ENCODE results near the gene EPB41L1. TPM values are rescaled to one million over a fixed set of nuclear protein-coding genes. Genes with fewer than 3 reads are reported as not detected.

Gene EPB41L1
- total RNA-seq, 4 donors from 2014 or later = 27.7 to 53.8 (median 34.4) TPM

GRCh38 chr20:36179170-36179945 is 24.8 kb downstream of the EPB41L1 start:
- TF ChIP-seq POLR2A (IDR thresholded peaks at IDR 0.05; ENCODE audit: low read depth) = no peak
- no peak for TF ChIP-seq POLR2AphosphoS5 (IDR thresholded peaks at IDR 0.05)
- no peak for TF ChIP-seq EP300 (IDR thresholded peaks at IDR 0.05)
- TF ChIP-seq, protein P1, sequence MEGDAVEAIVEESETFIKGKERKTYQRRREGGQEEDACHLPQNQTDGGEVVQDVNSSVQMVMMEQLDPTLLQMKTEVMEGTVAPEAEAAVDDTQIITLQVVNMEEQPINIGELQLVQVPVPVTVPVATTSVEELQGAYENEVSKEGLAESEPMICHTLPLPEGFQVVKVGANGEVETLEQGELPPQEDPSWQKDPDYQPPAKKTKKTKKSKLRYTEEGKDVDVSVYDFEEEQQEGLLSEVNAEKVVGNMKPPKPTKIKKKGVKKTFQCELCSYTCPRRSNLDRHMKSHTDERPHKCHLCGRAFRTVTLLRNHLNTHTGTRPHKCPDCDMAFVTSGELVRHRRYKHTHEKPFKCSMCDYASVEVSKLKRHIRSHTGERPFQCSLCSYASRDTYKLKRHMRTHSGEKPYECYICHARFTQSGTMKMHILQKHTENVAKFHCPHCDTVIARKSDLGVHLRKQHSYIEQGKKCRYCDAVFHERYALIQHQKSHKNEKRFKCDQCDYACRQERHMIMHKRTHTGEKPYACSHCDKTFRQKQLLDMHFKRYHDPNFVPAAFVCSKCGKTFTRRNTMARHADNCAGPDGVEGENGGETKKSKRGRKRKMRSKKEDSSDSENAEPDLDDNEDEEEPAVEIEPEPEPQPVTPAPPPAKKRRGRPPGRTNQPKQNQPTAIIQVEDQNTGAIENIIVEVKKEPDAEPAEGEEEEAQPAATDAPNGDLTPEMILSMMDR (IDR thresholded peaks at IDR 0.05) = no peak
- intact Hi-C loops (cut with DNase I) = no loop called here

DNA sequence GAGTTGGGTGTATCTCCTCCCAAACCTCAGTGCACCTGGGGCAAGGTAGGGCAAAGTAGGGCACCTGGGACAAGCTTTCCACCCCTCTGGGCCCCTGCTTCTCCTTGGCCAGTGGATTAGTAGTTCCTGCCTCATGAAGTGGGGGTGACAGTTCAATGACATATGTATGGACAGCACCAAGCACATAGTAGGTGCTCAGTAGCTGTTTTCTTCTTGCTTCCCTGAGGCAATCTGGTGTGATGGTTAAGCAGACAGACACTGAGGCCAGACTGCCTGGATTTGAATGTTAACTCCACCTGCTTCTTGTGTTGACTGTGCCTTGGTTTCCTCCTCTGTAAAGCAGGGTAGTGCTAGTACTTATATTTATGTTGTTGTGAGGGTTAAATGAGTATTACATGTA is 25.8 kb downstream of the EPB41L1 start:
- peaks cover 3 to 75% (median 35%) of the 10 kb centered on the region in 4 donors for H3K36me3 ChIP-seq
- H3K4me1 ChIP-seq = no peaks in the 10 kb centered on the region
- no peaks in the 10 kb centered on the region for H3K9me3 ChIP-seq
- no peak overlapping the region for H3K4me3 ChIP-seq
- intact Hi-C loops (cut with DNase I) = no loop called here
- no peak overlapping the region for H3K27ac ChIP-seq (replicated peaks in 1 of 4)
- TF ChIP-seq EP300 (IDR thresholded peaks at IDR 0.05) (no peak), POLR2A (IDR thresholded peaks at IDR 0.05; ENCODE audit: low read depth) (no peak), POLR2AphosphoS5 (IDR thresholded peaks at IDR 0.05) (no peak)
- TF ChIP-seq, protein P1 (IDR thresholded peaks at IDR 0.05) = no peak
- H3K27me3 ChIP-seq = no peaks in the 10 kb centered on the region
- no peak for DNase-seq (ENCODE audit: extremely low spot score)

More at GRCh38 chr20:36179170-36179945, 24.8 kb downstream of the EPB41L1 start:
- no peaks in the 10 kb centered on the region for H3K4me1 ChIP-seq
- DNase-seq (ENCODE audit: extremely low spot score) = no peak
- no peaks in the 10 kb centered on the region for H3K27me3 ChIP-seq
- 92% methylated on average over 6 of the region's 9 CpGs for WGBS
- H3K27ac ChIP-seq (replicated peaks in 1 of 4) = no peak overlapping the region
- no peaks in the 10 kb centered on the region for H3K9me3 ChIP-seq
- peaks cover 3 to 72% (median 35%) of the 10 kb centered on the region in 4 donors for H3K36me3 ChIP-seq
- H3K4me3 ChIP-seq = no peak overlapping the region

- intact Hi-C loops (cut with DNase I) = no loop called here
- H3K36me3 ChIP-seq = peaks cover 0 to 65% (median 26%) of the 10 kb centered on the region in 4 donors
- WGBS = 78% methylated on average over 8 of the region's 8 CpGs
These were observed 27.5 kb downstream of the EPB41L1 start for GRCh38 chr20:36181934-36182603.

GRCh38 chr20:36182604-36183154 is 28.1 kb downstream of the EPB41L1 start:
- TF ChIP-seq POLR2AphosphoS5 (IDR thresholded peaks at IDR 0.05) = no peak
- TF ChIP-seq POLR2A (IDR thresholded peaks at IDR 0.05; ENCODE audit: low read depth) = no peak
- TF ChIP-seq, protein P1 (IDR thresholded peaks at IDR 0.05) = no peak
- TF ChIP-seq EP300 (IDR thresholded peaks at IDR 0.05) = no peak
- Histone ChIP-seq H3K4me3 (no peak overlapping the region), H3K36me3 (peaks cover 3 to 64% (median 25%) of the 10 kb centered on the region in 4 donors), H3K9me3 (no peaks in the 10 kb centered on the region), H3K27me3 (no peaks in the 10 kb centered on the region), H3K4me1 (no peaks in the 10 kb centered on the region), H3K27ac (replicated peaks in 1 of 4) (no peak overlapping the region)
- WGBS = 87% methylated on average over 6 of the region's 6 CpGs
- intact Hi-C loops (cut with DNase I) = no loop called here
- DNase-seq (ENCODE audit: extremely low spot score) = no peak

More at GRCh38 chr20:36181934-36182603, 27.5 kb downstream of the EPB41L1 start:
- Histone ChIP-seq H3K4me1 (no peaks in the 10 kb centered on the region), H3K4me3 (no peak overlapping the region), H3K27ac (replicated peaks in 1 of 4) (no peak overlapping the region), H3K9me3 (no peaks in the 10 kb centered on the region), H3K27me3 (no peaks in the 10 kb centered on the region)
- TF ChIP-seq EP300 (IDR thresholded peaks at IDR 0.05) (no peak), POLR2A (IDR thresholded peaks at IDR 0.05; ENCODE audit: low read depth) (no peak), POLR2AphosphoS5 (IDR thresholded peaks at IDR 0.05) (no peak)
- TF ChIP-seq, protein P1 (IDR thresholded peaks at IDR 0.05) = no peak
- no peak for DNase-seq (ENCODE audit: extremely low spot score)

Measured in esophagus muscularis mucosa (tissue), 4 donors.